CD4-positive, alpha-beta T cell treated with Interleukin-15 for 1 hour (primary cell): ENCODE data around the gene MATR3.
"Not testable (repeated sequence)": the region's sequence is repeated elsewhere in the genome, so short reads cannot be mapped to it uniquely, and the experiment has no call there.

Experiments used
- DNase-seq: peaks from one replicate; pipeline ENCODE4 v3.0.0-alpha.2; 2020

Gene MATR3

GRCh38 chr5:139301808-139302499, 8.4 kb downstream of the MATR3 start:
- DNase-seq: no peak

GRCh38 chr5:139304391-139305324, 11.1 kb downstream of the MATR3 start:
- no peak for DNase-seq

- no peak for DNase-seq
Observed at GRCh38 chr5:139306197-139306596, 12.7 kb downstream of the MATR3 start.

- no peak for DNase-seq
Observed at GRCh38 chr5:139306628-139307379, 13.3 kb downstream of the MATR3 start.

- DNase-seq: no peak
Observed at GRCh38 chr5:139308797-139309196, 15.3 kb downstream of the MATR3 start.

- not testable (repeated sequence) for DNase-seq
Observed at GRCh38 chr5:139310715-139311186, 17.2 kb downstream of the MATR3 start.

GRCh38 chr5:139312075-139312474, 18.5 kb downstream of the MATR3 start:
- DNase-seq: no peak

- no peak for DNase-seq
Observed at GRCh38 chr5:139314276-139314675, 20.7 kb downstream of the MATR3 start.

- no peak for DNase-seq
Observed at GRCh38 chr5:139315056-139315615, 21.6 kb downstream of the MATR3 start.

- DNase-seq: no peak
Observed at GRCh38 chr5:139335811-139336210, 42.3 kb downstream of the MATR3 start.

- DNase-seq: no peak
Observed at GRCh38 chr5:139340051-139340450, 46.5 kb downstream of the MATR3 start.

- no peak for DNase-seq
Observed at GRCh38 chr5:139341187-139341688, 47.7 kb downstream of the MATR3 start.

- DNase-seq: peak; percentile 97
Observed at GRCh38 chr5:139341689-139342422, 48.3 kb downstream of the MATR3 start, which contains the start of gene PAIP2. Gene PAIP2 (plus strand): TSS chr5:139341854. CDS start chr5:139363785, 21,931 bp downstream.

- DNase-seq: no peak
Observed at GRCh38 chr5:139342423-139342723, 48.8 kb downstream of the MATR3 start.

GRCh38 chr5:139343476-139343875, 49.9 kb downstream of the MATR3 start:
- DNase-seq: no peak

- DNase-seq: no peak
Observed at GRCh38 chr5:139344177-139344576, 50.6 kb downstream of the MATR3 start.

GRCh38 chr5:139345442-139345841, 51.9 kb downstream of the MATR3 start:
- not testable (repeated sequence) for DNase-seq

- DNase-seq: not testable (repeated sequence)
Observed at GRCh38 chr5:139347863-139348262, 54.3 kb downstream of the MATR3 start.

- DNase-seq: no peak
Observed at GRCh38 chr5:139354186-139354585, 60.6 kb downstream of the MATR3 start.

- not testable (repeated sequence) for DNase-seq
Observed at GRCh38 chr5:139355900-139356299, 62.4 kb downstream of the MATR3 start.

GRCh38 chr5:139358064-139358463, 64.5 kb downstream of the MATR3 start:
- DNase-seq: no peak

- DNase-seq: no peak
Observed at GRCh38 chr5:139360384-139360783, 66.8 kb downstream of the MATR3 start.
